ENCODE data around the gene CLCN2. TPM values are rescaled to one million over a fixed set of nuclear protein-coding genes. Genes with fewer than 3 reads are reported as not detected.
A peak's percentile ranks its signal among the peaks of the same experiment; 100 is the strongest.

The CLCN2 gene
- total and polyA plus RNA-seq, 2 of the 4 experiments (the other 2 are of a cell fraction), result 2.9 to 5.8 TPM

DNA sequence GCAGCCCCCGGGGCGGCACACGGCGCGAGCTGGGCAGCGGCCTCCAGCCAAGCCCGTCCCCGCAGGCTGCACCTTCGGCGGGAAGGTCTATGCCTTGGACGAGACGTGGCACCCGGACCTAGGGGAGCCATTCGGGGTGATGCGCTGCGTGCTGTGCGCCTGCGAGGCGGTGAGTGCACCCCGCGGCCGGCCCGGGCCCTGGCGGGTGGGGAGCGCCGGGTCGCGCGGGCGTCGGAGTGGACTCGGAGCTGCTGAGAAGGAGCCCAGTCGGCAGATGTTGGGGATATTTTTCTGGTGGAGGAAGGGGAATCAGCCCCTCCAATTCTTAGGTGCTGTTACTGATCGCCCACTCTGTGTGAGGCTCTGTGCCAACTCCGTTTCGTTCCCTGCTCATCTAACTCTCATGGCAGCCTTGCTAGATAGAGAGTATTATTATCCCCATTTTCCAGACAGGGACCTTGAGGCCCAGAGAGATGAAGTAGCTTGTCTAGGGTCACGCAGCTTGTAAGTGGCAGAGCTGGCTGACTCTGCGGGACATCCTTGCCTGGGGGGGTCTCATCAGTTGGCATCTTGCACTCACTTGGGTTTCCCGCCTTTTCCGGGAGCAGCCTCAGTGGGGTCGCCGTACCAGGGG is 19.3 kb upstream of the CLCN2 start:
- no peak overlapping the region for H2BK20ac ChIP-seq (ENCODE audit: low read depth, low read length)
- H3K4me1 ChIP-seq (ENCODE audit: control insufficient read depth, insufficient read depth, low read length), result peaks cover 2% of the 10 kb centered on the region; the same call in 1 of the 2 replicates
- H3K36me3 ChIP-seq (ENCODE audit: control insufficient read depth, insufficient read depth, low read length), result no peaks in the 10 kb centered on the region
- H3K18ac ChIP-seq (ENCODE audit: low read depth, low read length), result no peak overlapping the region
- no peaks in the 10 kb centered on the region for H3K9me1 ChIP-seq (ENCODE audit: insufficient read depth, low read length)
- H4K5ac ChIP-seq (ENCODE audit: low read depth, low read length), result no peak overlapping the region
- BruUV-seq (replicated peaks), result no TSS peak
- H2AK9ac ChIP-seq (replicated peaks; ENCODE audit: low read depth, low read length, poor library complexity), result no peak overlapping the region
- intact Hi-C loops (cut with micrococcal nuclease) (no loop called here), dilution Hi-C loops (cut with HindIII; ENCODE audit: low sequenced_read_pairs, unreplicated experiment) (no loop called here), in situ Hi-C loops (cut with MboI; ENCODE audit: low sequenced_read_pairs) (no loop called here)
- CTCF ChIA-PET, result interaction anchor here (1.4 kb wide), 1 partner anchor 9 kb away, joined by 5 read pairs; no protein-coding TSS in a partner anchor
- peak overlapping the region; percentile 38; the same call in 1 of the 2 replicates for H3K4me3 ChIP-seq (ENCODE audit: insufficient read depth, low read depth, low read length)
- DNase-seq (no peak), ATAC-seq (ENCODE audit: low read depth) (peak; percentile 27)
- H2AK5ac ChIP-seq (ENCODE audit: low read depth, low read length), result no peak overlapping the region
- H2BK5ac ChIP-seq (ENCODE audit: low read depth, low read length, poor library complexity, severe bottlenecking), result no peak overlapping the region
- H3K79me1 ChIP-seq (ENCODE audit: low read depth in 1 of 2, low read length in 2 of 2), result no peaks in the 10 kb centered on the region
- no peak overlapping the region for H3K9ac ChIP-seq (ENCODE audit: low read depth, low read length)
- H4K8ac ChIP-seq (ENCODE audit: low read depth in 2 of 2, low read length in 2 of 2), result no peak overlapping the region
- H4K91ac ChIP-seq (ENCODE audit: insufficient read depth, low read depth, low read length), result no peak overlapping the region
- H2BK120ac ChIP-seq (ENCODE audit: low read depth, low read length), result no peak overlapping the region
- peak overlapping the region; percentile 31; the same call in 1 of the 2 replicates for H3K23ac ChIP-seq (ENCODE audit: low read depth, low read length)
- H2BK15ac ChIP-seq (ENCODE audit: low read depth, low read length), result no peak overlapping the region
- POLR2A ChIA-PET (ENCODE audit: unreplicated experiment), result no interaction called here
- H3K9me3 ChIP-seq (ENCODE audit: control insufficient read depth, insufficient read depth, low read length), result no peaks in the 10 kb centered on the region
- no peak overlapping the region for H3K56ac ChIP-seq (ENCODE audit: extremely low read depth, insufficient read depth, low read length)
- no peak overlapping the region for H3K14ac ChIP-seq (replicated peaks; ENCODE audit: low read depth, low read length)
- H3K27me3 ChIP-seq (ENCODE audit: control insufficient read depth, insufficient read depth, low read length), result peaks cover 79% of the 10 kb centered on the region
- H3K27ac ChIP-seq (ENCODE audit: insufficient read depth, low read length), result no peak overlapping the region
- H2AFZ ChIP-seq (replicated peaks; ENCODE audit: low read length, poor library complexity), result peak overlapping the region; percentile 53
- peak overlapping the region; percentile 34; the same call in 1 of the 2 replicates for H3K4me2 ChIP-seq (ENCODE audit: low read depth, low read length)
- H4K20me1 ChIP-seq (ENCODE audit: insufficient read depth, low read length), result no peaks in the 10 kb centered on the region
- TF ChIP-seq SMC3 (IDR thresholded peaks at IDR 0.05; ENCODE audit: low read depth, low read length), result no peak
- TF ChIP-seq CHD1 (IDR thresholded peaks at IDR 0.05; ENCODE audit: low read depth, low read length), result no peak
- no peak for TF ChIP-seq CEBPB (IDR thresholded peaks at IDR 0.05; ENCODE audit: low read depth, low read length)
- no peak for TF ChIP-seq MAZ (IDR thresholded peaks at IDR 0.05; ENCODE audit: borderline replicate concordance, low read depth, low read length)
- TF ChIP-seq, protein P1, sequence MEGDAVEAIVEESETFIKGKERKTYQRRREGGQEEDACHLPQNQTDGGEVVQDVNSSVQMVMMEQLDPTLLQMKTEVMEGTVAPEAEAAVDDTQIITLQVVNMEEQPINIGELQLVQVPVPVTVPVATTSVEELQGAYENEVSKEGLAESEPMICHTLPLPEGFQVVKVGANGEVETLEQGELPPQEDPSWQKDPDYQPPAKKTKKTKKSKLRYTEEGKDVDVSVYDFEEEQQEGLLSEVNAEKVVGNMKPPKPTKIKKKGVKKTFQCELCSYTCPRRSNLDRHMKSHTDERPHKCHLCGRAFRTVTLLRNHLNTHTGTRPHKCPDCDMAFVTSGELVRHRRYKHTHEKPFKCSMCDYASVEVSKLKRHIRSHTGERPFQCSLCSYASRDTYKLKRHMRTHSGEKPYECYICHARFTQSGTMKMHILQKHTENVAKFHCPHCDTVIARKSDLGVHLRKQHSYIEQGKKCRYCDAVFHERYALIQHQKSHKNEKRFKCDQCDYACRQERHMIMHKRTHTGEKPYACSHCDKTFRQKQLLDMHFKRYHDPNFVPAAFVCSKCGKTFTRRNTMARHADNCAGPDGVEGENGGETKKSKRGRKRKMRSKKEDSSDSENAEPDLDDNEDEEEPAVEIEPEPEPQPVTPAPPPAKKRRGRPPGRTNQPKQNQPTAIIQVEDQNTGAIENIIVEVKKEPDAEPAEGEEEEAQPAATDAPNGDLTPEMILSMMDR (conservative IDR thresholded peaks at IDR 0.05; ENCODE audit: low read depth, low read length), result no peak
- TF ChIP-seq RFX5 (IDR thresholded peaks at IDR 0.05; ENCODE audit: low read depth, low read length), result no peak
- TF ChIP-seq FOS (IDR thresholded peaks at IDR 0.05; ENCODE audit: low read depth, low read length), result no peak
- TF ChIP-seq NFE2L2 (IDR thresholded peaks at IDR 0.05; ENCODE audit: low read depth, low read length), result no peak
- no peak for TF ChIP-seq POLR2A (IDR thresholded peaks at IDR 0.05; ENCODE audit: low read depth, low read length)
- TF ChIP-seq MAFK (IDR thresholded peaks at IDR 0.05; ENCODE audit: low read depth, low read length), result no peak
- no peak for TF ChIP-seq MXI1 (IDR thresholded peaks at IDR 0.05; ENCODE audit: borderline replicate concordance, low read depth, low read length)
- TF ChIP-seq BHLHE40 (IDR thresholded peaks at IDR 0.05; ENCODE audit: low read depth, low read length), result no peak
- no peak overlapping the region for H3K4ac ChIP-seq (ENCODE audit: low read depth, low read length)
- WGBS, 2 experiments (ENCODE audit: extremely low coverage in 2 of 2, insufficient read length in 1 of 2), result 1% methylated on average over 13 of the region's 42 CpGs; no CpG with 5 or more reads in 1 of the 2 experiments

All from IMR-90 (cell line).